ENCODE results near the gene HS3ST5.

The HS3ST5 gene

GRCh38 chr6:114176726-114177125 lies 166.1 kb downstream of the HS3ST5 start:
- DNase-seq (ENCODE audit: low spot score) = no peak
- no peak for TF ChIP-seq CTCF (IDR thresholded peaks at IDR 0.05; ENCODE audit: extremely low read depth, missing control alignments)

- DNase-seq (ENCODE audit: low spot score) = no peak
Observed at GRCh38 chr6:114172576-114173260, 170.1 kb downstream of the HS3ST5 start.

GRCh38 chr6:114171473-114171872 lies 171.3 kb downstream of the HS3ST5 start:
- TF ChIP-seq CTCF (IDR thresholded peaks at IDR 0.05; ENCODE audit: extremely low read depth, missing control alignments) = no peak
- DNase-seq (ENCODE audit: low spot score) = no peak

More at GRCh38 chr6:114172576-114173260, 170.1 kb downstream of the HS3ST5 start:
- TF ChIP-seq CTCF (IDR thresholded peaks at IDR 0.05; ENCODE audit: extremely low read depth, missing control alignments) = no peak

- no peak for DNase-seq (ENCODE audit: low spot score)
- TF ChIP-seq CTCF (IDR thresholded peaks at IDR 0.05; ENCODE audit: extremely low read depth, missing control alignments) = no peak
Observed at GRCh38 chr6:114170958-114171387, 171.8 kb downstream of the HS3ST5 start.

GRCh38 chr6:114170372-114170771 lies 172.5 kb downstream of the HS3ST5 start:
- DNase-seq (ENCODE audit: low spot score) = no peak
- no peak for TF ChIP-seq CTCF (IDR thresholded peaks at IDR 0.05; ENCODE audit: extremely low read depth, missing control alignments)

GRCh38 chr6:114169763-114170162 lies 173.1 kb downstream of the HS3ST5 start:
- DNase-seq (ENCODE audit: low spot score) = no peak
- TF ChIP-seq CTCF (IDR thresholded peaks at IDR 0.05; ENCODE audit: extremely low read depth, missing control alignments) = no peak

- TF ChIP-seq CTCF (IDR thresholded peaks at IDR 0.05; ENCODE audit: extremely low read depth, missing control alignments) = no peak
Observed at GRCh38 chr6:114167583-114168576, 174.9 kb downstream of the HS3ST5 start.

More at GRCh38 chr6:114167583-114168576, 174.9 kb downstream of the HS3ST5 start:
- no peak for DNase-seq (ENCODE audit: low spot score)
